ENCODE results near the gene ZBTB24. TPM values are rescaled to one million over a fixed set of nuclear protein-coding genes. Genes with fewer than 3 reads are reported as not detected.
"Not testable (repeated sequence)": the region's sequence is repeated elsewhere in the genome, so short reads cannot be mapped to it uniquely, and the experiment has no call there.

Gene ZBTB24
- polyA plus RNA-seq, result 1 to 10 TPM; 2.2 to 2.3 TPM

DNA sequence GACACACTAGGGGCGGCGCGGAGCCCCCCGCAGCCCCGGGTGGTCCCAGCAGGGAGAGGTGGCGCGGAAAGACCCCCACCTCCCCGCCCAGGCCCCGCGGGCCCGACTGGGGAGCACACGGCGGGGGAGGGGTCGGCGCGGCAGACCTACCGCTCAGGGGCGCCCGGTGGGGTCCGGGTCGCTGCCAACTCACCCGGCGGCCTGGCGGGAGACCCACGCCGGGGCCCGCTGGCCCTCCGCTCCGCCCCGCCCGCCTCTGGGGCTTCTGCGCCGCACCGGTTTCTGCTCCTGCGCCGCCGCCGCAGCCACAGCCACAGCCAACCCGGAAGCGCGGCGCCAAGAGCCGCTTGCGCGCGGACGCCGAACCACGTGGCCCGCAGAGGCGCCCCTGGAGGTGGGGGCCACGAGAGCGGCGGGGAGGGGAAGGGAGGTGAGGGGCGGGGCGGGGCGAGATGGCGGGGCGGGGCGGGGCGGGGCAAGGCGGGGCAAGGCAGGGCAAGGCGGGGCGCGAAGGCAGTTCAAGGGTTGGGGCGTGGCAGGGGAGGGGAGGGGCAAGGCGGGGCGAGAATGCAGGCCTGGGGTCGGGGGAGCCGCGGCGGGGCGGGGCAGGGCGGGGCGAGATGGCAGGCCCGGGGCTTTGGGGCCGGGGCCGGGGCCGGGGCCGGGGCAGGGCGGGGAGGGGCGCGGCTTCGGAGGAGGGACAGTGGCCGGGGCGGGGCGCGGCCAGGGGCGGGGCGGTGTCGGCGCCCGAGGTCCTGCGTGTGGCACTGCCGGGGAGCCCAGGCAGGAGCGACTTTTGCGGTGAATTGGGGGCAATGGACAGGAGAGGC, at the start of gene ZBTB24:
Gene ZBTB24 (minus strand): TSS at position 315 of the 830 bp plus-strand sequence. CDS start 1,193 bp downstream, outside the sequence.
- Histone ChIP-seq H3K27ac (ENCODE audit: low read depth in 2 of 2, low read length in 1 of 2) (peak within 1 kb of the TSS; percentile 81 to 89), H3K36me3 (ENCODE audit: control insufficient read depth in 2 of 2, insufficient read depth in 2 of 2, low read length in 1 of 2) (peaks cover 0 to 2% of the 10 kb centered on the region in 2 donors), H3K9me3 (ENCODE audit: control insufficient read depth in 2 of 2, insufficient read depth in 1 of 2, low read depth in 1 of 2, low read length in 1 of 2) (no peaks in the 10 kb centered on the region), H3K4me3 (ENCODE audit: low read depth in 1 of 2, low read length in 2 of 2) (peak within 1 kb of the TSS; percentile 65 to 96), H3K27me3 (ENCODE audit: control insufficient read depth in 1 of 2, insufficient read depth in 2 of 2, low read length in 2 of 2) (no peaks in the 10 kb centered on the region), H3K4me1 (ENCODE audit: control insufficient read depth in 2 of 2, insufficient read depth in 2 of 2, low read length in 1 of 2) (no peaks in the 10 kb centered on the region)
- 0 to 2% methylated on average over 41 to 90 of the region's 97 CpGs for WGBS, 2 donors

DNA sequence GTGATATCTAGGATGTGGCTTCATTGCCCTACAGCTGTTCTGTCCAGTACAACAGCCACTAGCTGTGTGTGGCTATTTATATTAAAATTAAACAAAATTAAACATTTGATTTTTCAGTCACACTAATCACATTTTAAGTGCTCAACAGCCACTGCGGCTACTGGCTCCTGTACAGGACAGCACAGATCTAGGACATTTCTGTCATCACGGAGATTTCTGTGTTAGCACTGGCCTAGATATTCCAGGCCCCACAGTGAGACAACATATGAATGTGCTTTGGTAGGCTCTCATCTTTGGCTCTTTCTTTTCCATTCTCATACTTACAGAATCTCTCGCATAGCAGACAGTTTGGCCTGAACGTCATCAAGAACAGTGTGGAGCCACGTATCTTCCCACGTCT, 48.4 kb upstream of the ZBTB24 start:
- H3K4me1 ChIP-seq (ENCODE audit: control insufficient read depth in 2 of 2, insufficient read depth in 2 of 2, low read length in 1 of 2), result no peaks in the 10 kb centered on the region
- H3K4me3 ChIP-seq (ENCODE audit: low read depth in 1 of 2, low read length in 2 of 2), result no peak overlapping the region
- H3K36me3 ChIP-seq (ENCODE audit: control insufficient read depth in 2 of 2, insufficient read depth in 2 of 2, low read length in 1 of 2), result no peaks in the 10 kb centered on the region
- 77 to 81% methylated on average over 6 of the region's 6 CpGs for WGBS, 2 donors
- H3K9me3 ChIP-seq (ENCODE audit: control insufficient read depth in 2 of 2, insufficient read depth in 1 of 2, low read depth in 1 of 2, low read length in 1 of 2), result no peaks in the 10 kb centered on the region
- no peaks in the 10 kb centered on the region for H3K27me3 ChIP-seq (ENCODE audit: control insufficient read depth in 1 of 2, insufficient read depth in 2 of 2, low read length in 2 of 2)
- H3K27ac ChIP-seq (ENCODE audit: low read depth in 2 of 2, low read length in 1 of 2), result no peak overlapping the region

DNA sequence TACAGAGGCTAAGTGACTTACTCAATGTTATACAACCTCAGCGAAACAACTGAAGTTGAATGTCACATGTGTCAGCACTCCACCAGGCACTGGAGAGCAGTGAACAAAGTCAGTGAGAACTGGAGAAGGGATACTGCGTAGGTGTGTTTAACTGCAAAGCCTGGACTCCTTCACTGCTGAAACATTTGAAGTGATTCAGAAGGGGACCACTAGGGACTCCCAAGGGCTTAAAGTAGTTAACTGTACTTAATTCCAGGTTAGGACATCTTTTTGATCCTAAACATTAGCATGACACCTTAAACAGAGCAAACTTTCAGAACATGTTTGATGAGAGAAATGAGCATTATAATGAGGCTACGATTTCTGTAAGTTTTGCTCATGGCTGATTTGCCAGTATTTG, 45.0 kb upstream of the ZBTB24 start:
- no peaks in the 10 kb centered on the region for H3K36me3 ChIP-seq (ENCODE audit: control insufficient read depth in 2 of 2, insufficient read depth in 2 of 2, low read length in 1 of 2)
- WGBS, 2 donors, result 88 to 90% methylated on average over 3 of the region's 3 CpGs
- H3K27ac ChIP-seq (ENCODE audit: low read depth in 2 of 2, low read length in 1 of 2), result no peak overlapping the region
- H3K9me3 ChIP-seq (ENCODE audit: control insufficient read depth in 2 of 2, insufficient read depth in 1 of 2, low read depth in 1 of 2, low read length in 1 of 2), result no peaks in the 10 kb centered on the region
- no peaks in the 10 kb centered on the region for H3K27me3 ChIP-seq (ENCODE audit: control insufficient read depth in 1 of 2, insufficient read depth in 2 of 2, low read length in 2 of 2)
- H3K4me3 ChIP-seq (ENCODE audit: low read depth in 1 of 2, low read length in 2 of 2), result no peak overlapping the region
- H3K4me1 ChIP-seq (ENCODE audit: control insufficient read depth in 2 of 2, insufficient read depth in 2 of 2, low read length in 1 of 2), result no peaks in the 10 kb centered on the region

DNA sequence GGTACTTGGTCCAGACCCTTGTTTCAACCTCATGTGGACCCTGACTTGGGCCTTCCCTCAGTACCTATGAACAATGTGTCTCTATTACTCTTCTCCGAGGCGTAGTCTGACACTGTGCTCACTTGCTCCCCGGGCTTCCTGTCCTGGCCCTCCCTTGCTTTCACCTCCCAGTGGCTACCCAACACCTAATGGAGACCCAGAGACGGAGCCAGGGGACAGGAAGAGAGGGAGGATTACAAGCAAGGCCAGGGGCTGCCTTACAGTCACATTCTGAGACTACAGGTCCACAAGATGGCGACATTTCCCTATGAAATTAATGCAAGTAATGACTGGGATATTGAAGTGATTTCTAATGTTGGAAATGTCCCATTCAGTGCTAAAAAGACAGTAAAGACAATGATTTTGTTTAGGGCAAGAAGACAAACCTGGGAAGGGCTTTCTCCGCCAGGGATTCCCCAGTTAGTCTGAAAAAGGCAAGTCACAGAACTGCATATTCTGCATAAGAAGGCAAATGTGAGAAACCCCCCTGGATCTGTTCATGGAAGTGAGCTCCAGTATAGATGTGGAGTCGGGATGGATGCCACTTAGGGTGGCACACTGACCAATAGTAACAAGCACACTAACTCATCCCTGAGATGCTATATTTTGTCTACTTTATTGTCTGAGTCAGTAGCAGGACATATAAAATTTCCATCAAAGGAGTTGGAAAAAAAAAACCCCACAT, 44.0 kb upstream of the ZBTB24 start:
- WGBS, 2 donors, result 53 to 62% methylated on average over 7 of the region's 7 CpGs
- no peaks in the 10 kb centered on the region for H3K4me1 ChIP-seq (ENCODE audit: control insufficient read depth in 2 of 2, insufficient read depth in 2 of 2, low read length in 1 of 2)
- no peak overlapping the region for H3K27ac ChIP-seq (ENCODE audit: low read depth in 2 of 2, low read length in 1 of 2)
- no peaks in the 10 kb centered on the region for H3K27me3 ChIP-seq (ENCODE audit: control insufficient read depth in 1 of 2, insufficient read depth in 2 of 2, low read length in 2 of 2)
- H3K9me3 ChIP-seq (ENCODE audit: control insufficient read depth in 2 of 2, insufficient read depth in 1 of 2, low read depth in 1 of 2, low read length in 1 of 2), result no peaks in the 10 kb centered on the region
- no peaks in the 10 kb centered on the region for H3K36me3 ChIP-seq (ENCODE audit: control insufficient read depth in 2 of 2, insufficient read depth in 2 of 2, low read length in 1 of 2)
- no peak overlapping the region for H3K4me3 ChIP-seq (ENCODE audit: low read depth in 1 of 2, low read length in 2 of 2)

DNA sequence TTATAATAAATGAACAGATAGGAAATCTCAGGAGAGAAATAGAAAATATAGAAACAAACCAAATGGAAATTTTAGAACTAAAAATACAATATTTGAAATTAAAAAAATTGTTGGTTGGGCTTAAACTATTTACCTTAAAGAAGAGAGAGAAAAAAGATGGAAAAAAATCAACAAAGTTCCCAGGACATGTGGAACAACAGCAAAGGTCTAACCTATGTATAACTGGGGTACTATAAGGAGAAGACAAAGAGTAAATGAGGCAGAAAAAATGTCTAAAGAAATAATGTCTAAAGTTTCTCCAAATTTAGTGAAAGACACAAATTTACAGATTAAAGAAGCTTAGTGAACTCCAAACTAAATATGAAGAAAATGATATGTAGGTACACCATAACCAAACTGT, 41.1 kb upstream of the ZBTB24 start:
- Histone ChIP-seq H3K9me3 (ENCODE audit: control insufficient read depth in 2 of 2, insufficient read depth in 1 of 2, low read depth in 1 of 2, low read length in 1 of 2) (no peaks in the 10 kb centered on the region), H3K36me3 (ENCODE audit: control insufficient read depth in 2 of 2, insufficient read depth in 2 of 2, low read length in 1 of 2) (no peaks in the 10 kb centered on the region), H3K4me3 (ENCODE audit: low read depth in 1 of 2, low read length in 2 of 2) (no peak overlapping the region), H3K27ac (ENCODE audit: low read depth in 2 of 2, low read length in 1 of 2) (no peak overlapping the region), H3K4me1 (ENCODE audit: control insufficient read depth in 2 of 2, insufficient read depth in 2 of 2, low read length in 1 of 2) (no peaks in the 10 kb centered on the region), H3K27me3 (ENCODE audit: control insufficient read depth in 1 of 2, insufficient read depth in 2 of 2, low read length in 2 of 2) (no peaks in the 10 kb centered on the region)

DNA sequence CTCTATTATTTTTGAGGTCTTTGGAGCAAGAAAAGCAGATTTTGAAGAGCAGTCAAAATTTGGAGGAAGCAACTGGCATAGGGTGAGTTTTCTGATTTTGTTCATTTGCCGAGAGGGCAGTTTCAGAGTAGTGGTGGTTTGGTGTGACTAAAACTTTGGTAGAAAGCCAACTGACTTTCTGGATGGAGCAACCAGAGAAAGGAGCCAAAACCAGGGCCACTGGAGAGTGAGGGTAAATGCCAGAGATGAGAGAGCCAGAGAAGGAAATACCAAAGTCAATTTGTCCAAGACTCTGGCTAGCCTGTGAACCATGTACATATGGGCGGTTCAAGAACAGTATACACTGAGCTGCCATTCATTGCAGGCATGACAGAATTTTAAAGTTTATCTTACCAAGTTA, 40.5 kb upstream of the ZBTB24 start:
- 82 to 87% methylated on average over 2 of the region's 2 CpGs for WGBS, 2 donors
- Histone ChIP-seq H3K9me3 (ENCODE audit: control insufficient read depth in 2 of 2, insufficient read depth in 1 of 2, low read depth in 1 of 2, low read length in 1 of 2) (no peaks in the 10 kb centered on the region), H3K27me3 (ENCODE audit: control insufficient read depth in 1 of 2, insufficient read depth in 2 of 2, low read length in 2 of 2) (no peaks in the 10 kb centered on the region), H3K4me3 (ENCODE audit: low read depth in 1 of 2, low read length in 2 of 2) (no peak overlapping the region), H3K36me3 (ENCODE audit: control insufficient read depth in 2 of 2, insufficient read depth in 2 of 2, low read length in 1 of 2) (no peaks in the 10 kb centered on the region), H3K4me1 (ENCODE audit: control insufficient read depth in 2 of 2, insufficient read depth in 2 of 2, low read length in 1 of 2) (no peaks in the 10 kb centered on the region), H3K27ac (ENCODE audit: low read depth in 2 of 2, low read length in 1 of 2) (no peak overlapping the region)

DNA sequence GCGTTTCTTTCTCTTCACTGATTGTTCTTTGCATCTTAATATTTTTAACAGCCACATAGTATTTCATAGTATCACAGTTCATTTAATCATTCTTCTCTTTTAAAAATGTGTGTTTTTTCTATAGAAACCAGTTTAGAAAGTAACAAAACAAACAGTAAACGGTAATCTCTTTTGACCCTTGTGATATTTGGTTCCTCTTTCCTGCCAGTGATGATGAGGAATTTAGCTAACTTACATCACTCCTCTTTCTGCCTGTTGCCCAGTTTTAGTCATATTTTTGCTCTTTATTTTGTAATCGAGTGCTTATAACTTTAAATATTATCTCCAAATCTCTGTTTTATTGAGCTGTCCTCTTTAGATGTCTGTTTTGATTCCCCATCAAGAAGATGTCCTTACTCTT, 38.1 kb upstream of the ZBTB24 start:
- no peak overlapping the region for H3K4me3 ChIP-seq (ENCODE audit: low read depth in 1 of 2, low read length in 2 of 2)
- 83 to 84% methylated on average over 3 of the region's 3 CpGs for WGBS, 2 donors

DNA sequence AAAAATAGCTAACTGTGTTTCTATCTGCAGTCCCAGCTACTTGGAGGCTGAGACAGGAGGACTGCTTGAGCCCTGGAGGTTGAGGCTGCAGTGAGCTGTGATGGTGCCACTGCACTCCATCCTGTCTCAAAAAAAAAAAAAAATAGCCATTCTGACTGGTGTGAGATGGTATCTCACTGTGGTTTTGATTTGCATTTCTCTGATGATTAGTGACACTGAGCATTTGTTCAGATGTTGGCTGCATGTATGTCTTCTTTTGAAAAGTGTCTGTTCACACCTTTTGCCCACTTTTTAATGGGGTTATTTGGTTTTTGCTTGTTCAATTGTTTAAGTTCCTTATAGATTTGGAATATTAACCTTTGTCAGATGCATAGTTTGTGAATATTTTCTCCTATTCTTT, 36.6 kb upstream of the ZBTB24 start:
- not testable (repeated sequence) for H3K9me3 ChIP-seq (ENCODE audit: control insufficient read depth in 2 of 2, insufficient read depth in 1 of 2, low read depth in 1 of 2, low read length in 1 of 2); H3K27ac ChIP-seq (ENCODE audit: low read depth in 2 of 2, low read length in 1 of 2); H3K4me1 ChIP-seq (ENCODE audit: control insufficient read depth in 2 of 2, insufficient read depth in 2 of 2, low read length in 1 of 2); H3K4me3 ChIP-seq (ENCODE audit: low read depth in 1 of 2, low read length in 2 of 2); H3K27me3 ChIP-seq (ENCODE audit: control insufficient read depth in 1 of 2, insufficient read depth in 2 of 2, low read length in 2 of 2); H3K36me3 ChIP-seq (ENCODE audit: control insufficient read depth in 2 of 2, insufficient read depth in 2 of 2, low read length in 1 of 2)

More for the DNA sequence above, 38.1 kb upstream of the ZBTB24 start:
- no peaks in the 10 kb centered on the region for H3K4me1 ChIP-seq (ENCODE audit: control insufficient read depth in 2 of 2, insufficient read depth in 2 of 2, low read length in 1 of 2)
- H3K36me3 ChIP-seq (ENCODE audit: control insufficient read depth in 2 of 2, insufficient read depth in 2 of 2, low read length in 1 of 2), result no peaks in the 10 kb centered on the region
- H3K27me3 ChIP-seq (ENCODE audit: control insufficient read depth in 1 of 2, insufficient read depth in 2 of 2, low read length in 2 of 2), result no peaks in the 10 kb centered on the region
- H3K27ac ChIP-seq (ENCODE audit: low read depth in 2 of 2, low read length in 1 of 2), result no peak overlapping the region
- no peaks in the 10 kb centered on the region for H3K9me3 ChIP-seq (ENCODE audit: control insufficient read depth in 2 of 2, insufficient read depth in 1 of 2, low read depth in 1 of 2, low read length in 1 of 2)

DNA sequence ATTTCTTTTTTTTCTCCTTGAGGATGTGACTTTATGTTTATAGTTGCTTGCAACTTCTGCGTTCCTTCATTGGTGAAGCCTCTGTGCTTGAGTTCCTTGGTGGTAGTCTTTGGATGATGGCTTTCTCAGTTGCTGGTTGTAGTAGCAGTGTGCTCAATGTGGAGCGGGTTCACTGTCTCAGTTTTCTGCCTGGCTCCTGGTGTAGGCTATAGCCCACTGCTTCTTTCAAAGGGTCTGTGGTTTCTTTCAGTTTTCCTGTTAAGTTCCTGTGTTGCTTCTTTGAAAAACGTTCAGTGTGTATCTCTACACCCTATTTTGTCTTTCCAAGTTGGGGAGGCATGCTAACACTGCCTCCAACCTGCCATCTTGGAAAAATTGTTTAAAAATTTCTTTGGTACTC, 33.9 kb upstream of the ZBTB24 start:
- no peaks in the 10 kb centered on the region for H3K9me3 ChIP-seq (ENCODE audit: control insufficient read depth in 2 of 2, insufficient read depth in 1 of 2, low read depth in 1 of 2, low read length in 1 of 2)
- H3K36me3 ChIP-seq (ENCODE audit: control insufficient read depth in 2 of 2, insufficient read depth in 2 of 2, low read length in 1 of 2), result no peaks in the 10 kb centered on the region
- WGBS, 2 donors, result 68 to 75% methylated on average over 3 of the region's 3 CpGs
- no peak overlapping the region for H3K27ac ChIP-seq (ENCODE audit: low read depth in 2 of 2, low read length in 1 of 2)
- no peaks in the 10 kb centered on the region for H3K4me1 ChIP-seq (ENCODE audit: control insufficient read depth in 2 of 2, insufficient read depth in 2 of 2, low read length in 1 of 2)
- no peak overlapping the region for H3K4me3 ChIP-seq (ENCODE audit: low read depth in 1 of 2, low read length in 2 of 2)
- no peaks in the 10 kb centered on the region for H3K27me3 ChIP-seq (ENCODE audit: control insufficient read depth in 1 of 2, insufficient read depth in 2 of 2, low read length in 2 of 2)

All from esophagus (tissue), 2 donors.